Urothelium cell line (cell line): Measurements from ENCODE around the gene DEPP1.

ENCODE experiments used
- DNase-seq: peaks from one replicate; pipeline ENCODE4 v3.0.0; 2011; ENCODE audit warnings: low spot score, mixed read lengths
- FAIRE-seq: peaks from 2 replicates; lab custom pipeline; 2011; peaks lifted over from hg19 to GRCh38; lab: Jason Lieb, UNC

Gene DEPP1

GRCh38 chr10:44980309-44981171 is 1.9 kb upstream of the DEPP1 start:
- FAIRE-seq = peak; percentile 82

GRCh38 chr10:44979281-44980191 is 927 bp upstream of the DEPP1 start:
- FAIRE-seq (no peak), DNase-seq (no peak)

More at GRCh38 chr10:44980309-44981171, 1.9 kb upstream of the DEPP1 start:
- DNase-seq = no peak

- no peak for FAIRE-seq
- DNase-seq = no peak
Observed at GRCh38 chr10:44978213-44978569, 418 bp downstream of the DEPP1 start.

- FAIRE-seq = no peak
- DNase-seq = no peak
Observed at GRCh38 chr10:44977287-44978212, 1.1 kb downstream of the DEPP1 start.

GRCh38 chr10:44976352-44977198 is 2.0 kb downstream of the DEPP1 start:
- DNase-seq = no peak
- FAIRE-seq = peak; percentile 23

GRCh38 chr10:44975431-44976331 is 2.9 kb downstream of the DEPP1 start:
- DNase-seq (peak; percentile 82), FAIRE-seq (no peak)

GRCh38 chr10:44974628-44975430 is 3.8 kb downstream of the DEPP1 start:
- peak; percentile 90 for DNase-seq
- FAIRE-seq = no peak

- no peak for DNase-seq
- no peak for FAIRE-seq
Observed at GRCh38 chr10:44974082-44974627, 4.5 kb downstream of the DEPP1 start.

GRCh38 chr10:44973323-44974081 is 5.1 kb downstream of the DEPP1 start:
- FAIRE-seq (no peak), DNase-seq (no peak)

- peak; percentile 35 for FAIRE-seq
- no peak for DNase-seq
Observed at GRCh38 chr10:44972874-44973306, 5.7 kb downstream of the DEPP1 start.

GRCh38 chr10:44971935-44972757 is 6.5 kb downstream of the DEPP1 start:
- FAIRE-seq = no peak
- no peak for DNase-seq

- DNase-seq (no peak), FAIRE-seq (peak; percentile 37)
Observed at GRCh38 chr10:44971434-44971833, 7.2 kb downstream of the DEPP1 start.

GRCh38 chr10:44970812-44971395 is 7.7 kb downstream of the DEPP1 start:
- no peak for FAIRE-seq
- no peak for DNase-seq

GRCh38 chr10:44969854-44970253 is 8.8 kb downstream of the DEPP1 start:
- DNase-seq = no peak
- no peak for FAIRE-seq
